Liver (tissue), 9 donors: ENCODE results near the gene GFRA4. TPM values are rescaled to one million over a fixed set of nuclear protein-coding genes. Genes with fewer than 3 reads are reported as not detected.

Experiments used
- DNase-seq: peaks from one replicate; pipeline ENCODE4 v3.0.0-alpha.2; 2017; ENCODE audit warnings: low spot score
- H3K27ac ChIP-seq, 2 donors: one replicate each; pipeline ENCODE4 v1.7.0; 2013; ENCODE audit warnings: inconsistent platforms in 2 of 2, low read length in 2 of 2, control low read depth in 1 of 2, low read depth in 1 of 2, mild to moderate bottlenecking in 1 of 2
- H3K27me3 ChIP-seq, 4 donors: one replicate each; pipeline versions ENCODE4 v1.6.1 to v1.7.0; 2013; ENCODE audit warnings: low read length in 3 of 4, inconsistent platforms in 1 of 4, mild to moderate bottlenecking in 1 of 4, moderate library complexity in 1 of 4; ENCODE audit not compliant: control insufficient read depth in 4 of 4, insufficient read depth in 4 of 4
- H3K36me3 ChIP-seq, 4 donors: one replicate each; pipeline versions ENCODE4 v1.6.1 to v1.7.0; 2013; ENCODE audit warnings: low read length in 3 of 4, mild to moderate bottlenecking in 3 of 4, low read depth in 1 of 4, moderate library complexity in 1 of 4; ENCODE audit not compliant: control insufficient read depth in 4 of 4, insufficient read depth in 3 of 4
- H3K4me1 ChIP-seq, 4 donors: one replicate each; pipeline versions ENCODE4 v1.6.1 to v1.7.0; 2013; ENCODE audit warnings: low read length in 3 of 4, mild to moderate bottlenecking in 3 of 4, moderate library complexity in 1 of 4; ENCODE audit not compliant: control insufficient read depth in 4 of 4, insufficient read depth in 4 of 4
- H3K4me3 ChIP-seq, 3 donors: one replicate each; pipeline versions ENCODE4 v1.6.1 to v1.7.0; 2013; ENCODE audit warnings: low read length in 3 of 3, control low read depth in 1 of 3, low read depth in 1 of 3, mild to moderate bottlenecking in 1 of 3
- H3K9ac ChIP-seq, 2 donors: one replicate each; pipeline ENCODE4 v1.7.0; 2013; ENCODE audit warnings: low read length in 2 of 2, mild to moderate bottlenecking in 2 of 2, moderate library complexity in 2 of 2, control low read depth in 1 of 2, low read depth in 1 of 2
- H3K9me3 ChIP-seq, 4 donors: one replicate each; pipeline versions ENCODE4 v1.6.1 to v1.7.0; 2013; ENCODE audit warnings: low read length in 3 of 4; ENCODE audit not compliant: control insufficient read depth in 4 of 4
- ATF3 ChIP-seq: IDR thresholded peaks from 2 replicates; pipeline ENCODE4 v1.6.1; 2016; ENCODE audit warnings: antibody characterized with exemption
- CTCF ChIP-seq: fragments of 150-350 bp; IDR thresholded peaks from 2 replicates; pipeline ENCODE4 v1.5.1; 2017; ENCODE audit warnings: improper control_type of control experiment, low read depth, low read length; ENCODE audit not compliant: missing input control
- FOXA1 ChIP-seq: IDR thresholded peaks from 2 replicates; pipeline ENCODE4 v1.6.1; 2016; ENCODE audit warnings: antibody characterized with exemption
- FOXA2 ChIP-seq: IDR thresholded peaks from 2 replicates; pipeline ENCODE4 v1.6.1; 2016; ENCODE audit warnings: antibody characterized with exemption
- GABPA ChIP-seq, 2 donors: IDR thresholded peaks in 1 of 2; conservative IDR thresholded peaks in 1 of 2; 2 replicates each; pipeline ENCODE4 v1.6.1; 2016; ENCODE audit warnings: antibody characterized with exemption in 2 of 2, mild to moderate bottlenecking in 1 of 2, moderate library complexity in 1 of 2
- HNF4A ChIP-seq, 2 donors: conservative IDR thresholded peaks; 2 replicates each; pipeline ENCODE4 v1.6.1; 2016; ENCODE audit warnings: antibody characterized with exemption in 2 of 2, mild to moderate bottlenecking in 2 of 2
- HNF4G ChIP-seq: IDR thresholded peaks from 2 replicates; pipeline ENCODE4 v1.6.1; 2016; ENCODE audit warnings: antibody characterized with exemption
- NR2F2 ChIP-seq: IDR thresholded peaks from 2 replicates; pipeline ENCODE4 v1.6.1; 2016; ENCODE audit warnings: antibody characterized with exemption
- RAD21 ChIP-seq, 2 donors: IDR thresholded peaks; 2 replicates each; pipeline ENCODE4 v1.6.1; 2016; ENCODE audit warnings: antibody characterized with exemption in 2 of 2, mild to moderate bottlenecking in 2 of 2
- REST ChIP-seq: IDR thresholded peaks from 2 replicates; pipeline ENCODE4 v1.6.1; 2016; ENCODE audit warnings: antibody characterized with exemption, mild to moderate bottlenecking
- RXRA ChIP-seq, 2 donors: IDR thresholded peaks; 2 replicates each; pipeline ENCODE4 v1.6.1; 2017 to 2018; ENCODE audit warnings: antibody characterized with exemption in 2 of 2, mild to moderate bottlenecking in 1 of 2
- SP1 ChIP-seq: IDR thresholded peaks from 2 replicates; pipeline ENCODE4 v1.6.1; 2018; ENCODE audit warnings: antibody characterized with exemption, mild to moderate bottlenecking
- TAF1 ChIP-seq: conservative IDR thresholded peaks from 2 replicates; pipeline ENCODE4 v1.6.1; 2016; ENCODE audit warnings: antibody characterized with exemption, mild to moderate bottlenecking
- ZBTB33 ChIP-seq: IDR thresholded peaks from 2 replicates; pipeline ENCODE4 v1.6.1; 2016; ENCODE audit warnings: antibody characterized with exemption
- WGBS: extraction: QIAGEN DNeasy Blood & Tissue Kit; methylation state at CpG from one replicate; pipeline ENCODE4 v1.1.7; 2013; 5-methylcytosine and 5-hydroxymethylcytosine counted together
- polyA plus RNA-seq, 2 donors: library from polyadenylated mRNA; stranded (reverse) in 1 of 2; unstranded in 1 of 2; fragments of 200-250 nt in 1 of 2; fragments of >200 nt in 1 of 2; fragmentation: Nextera tagmentation in 1 of 2; extraction: Ambion mirVana in 1 of 2; gene quantifications; one replicate each; pipeline versions ENCODE4 v1.2.1 to v1.2.3, GENCODE V29; 2013 to 2015
- total RNA-seq, 2 donors: library from RNA; depleted of rRNA; stranded (reverse); fragments of >200 nt; gene quantifications; one replicate each; pipeline ENCODE4 v1.2.3, GENCODE V29; 2014
- donor health status: healthy.
- donor health status: healthy.
- donor health status: healthy.
- donor health status: healthy.
- donor health status: healthy.

GFRA4 gene
- total and polyA plus RNA-seq, 4 donors, result not detected

GRCh38 chr20:3697588-3698305 lies 34.5 kb upstream of the GFRA4 start:
- DNase-seq, result no peak

More at GRCh38 chr20:3697588-3698305, 34.5 kb upstream of the GFRA4 start:
- WGBS, result 79% methylated on average over 18 of the region's 18 CpGs
- Histone ChIP-seq H3K4me1 (no peaks in the 10 kb centered on the region), H3K27ac (no peak overlapping the region), H3K9me3 (peaks cover 0 to 3% (median 0%) of the 10 kb centered on the region in 4 donors), H3K36me3 (no peaks in the 10 kb centered on the region), H3K4me3 (no peak overlapping the region), H3K27me3 (no peaks in the 10 kb centered on the region), H3K9ac (no peak overlapping the region)
- TF ChIP-seq ZBTB33 (no peak), ATF3 (no peak), TAF1 (no peak), GABPA (IDR thresholded peaks at IDR 0.05 in 1 of 2, conservative IDR thresholded peaks at IDR 0.05 in 1 of 2) (no peak), RAD21 (IDR thresholded peaks at IDR 0.05) (no peak), SP1 (no peak), FOXA2 (no peak), RXRA (IDR thresholded peaks at IDR 0.05) (no peak), FOXA1 (no peak), CTCF (no peak), NR2F2 (no peak), HNF4G (no peak), REST (no peak), HNF4A (conservative IDR thresholded peaks at IDR 0.05) (no peak)
